Stimulated activated CD8-positive, alpha-beta memory T cell treated with anti-CD3 and anti-CD28 coated beads, Interleukin-12 subunit alpha, Interleukin-12 subunit beta, amount 100 ng/mL, for 1 hour (primary cell): Measurements from ENCODE around the gene MYO7B.

Source experiments
- DNase-seq: peaks from one replicate; pipeline ENCODE4 v3.0.0-alpha.2; 2020; ENCODE audit warnings: low read depth

The MYO7B gene

GRCh38 chr2:127639111-127639474, 103.6 kb downstream of the MYO7B start:
- DNase-seq = no peak

DNA sequence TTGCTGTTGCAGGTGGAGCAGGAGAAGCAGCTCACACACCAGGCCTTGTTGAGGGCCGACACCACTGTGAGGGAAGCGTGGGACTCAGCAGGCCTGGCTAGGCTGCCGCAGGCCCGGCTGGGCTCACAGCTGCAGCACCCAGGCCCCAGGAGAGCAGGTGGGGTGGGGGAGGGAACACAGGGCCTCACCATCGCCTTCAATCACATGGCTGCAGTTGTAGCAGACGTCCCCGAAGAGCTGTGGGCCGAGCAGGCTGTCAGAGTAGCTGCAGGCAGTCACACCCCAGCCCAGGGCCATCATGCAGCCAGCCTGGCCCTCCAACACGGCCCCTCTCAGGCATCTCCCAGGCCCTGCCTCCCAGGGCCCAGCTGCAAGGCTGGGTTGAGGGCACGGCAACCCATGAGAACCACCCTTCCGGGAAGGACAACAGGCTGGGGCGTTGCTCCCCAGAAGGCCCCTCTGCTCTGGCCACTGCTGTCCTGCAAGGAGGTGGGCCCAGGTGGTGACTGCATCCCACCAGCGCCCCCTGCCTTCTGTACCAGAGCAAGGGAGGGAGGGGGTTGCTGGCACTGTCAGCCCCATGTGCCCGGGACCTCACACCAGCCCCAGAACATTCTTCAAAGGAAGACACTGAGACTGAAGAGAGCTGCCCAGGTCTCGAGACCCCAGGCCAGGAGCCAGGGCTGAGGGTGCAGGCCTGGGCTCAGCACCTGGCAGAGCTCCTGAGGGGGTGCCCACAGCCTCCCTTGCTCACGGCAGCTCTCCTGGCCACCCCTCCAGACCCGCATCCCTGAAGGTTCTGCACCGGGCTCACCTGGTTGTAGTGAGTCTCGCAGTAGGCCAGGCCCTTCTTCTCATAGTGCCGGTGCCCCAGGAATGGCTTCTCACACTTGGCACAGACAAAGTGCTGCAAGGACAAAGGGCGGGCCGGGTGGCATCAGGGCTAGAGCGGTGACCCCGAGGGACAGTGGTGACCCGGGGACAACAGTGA, 104.9 kb downstream of the MYO7B start:
- DNase-seq = no peak

DNA sequence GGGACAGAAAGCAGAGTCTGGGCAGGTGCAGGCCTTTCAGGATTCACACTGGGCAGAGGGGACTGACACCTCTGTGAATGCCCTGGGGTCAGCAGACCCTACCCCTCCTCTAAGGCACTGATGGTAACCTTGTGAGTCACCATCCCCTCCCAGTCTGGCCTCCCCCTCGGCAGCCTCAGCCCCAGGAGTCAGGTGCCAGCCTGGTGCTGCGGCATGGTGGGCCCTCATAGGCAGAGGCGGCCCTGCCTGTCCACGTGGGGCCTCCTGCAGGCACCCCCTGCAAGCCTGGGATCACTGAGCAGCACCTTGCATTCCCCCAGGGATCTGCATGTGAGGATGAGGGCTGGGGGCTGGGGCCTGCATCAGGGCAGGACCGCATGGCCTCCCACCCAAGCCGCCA, 105.7 kb downstream of the MYO7B start:
- DNase-seq = no peak

GRCh38 chr2:127641846-127642507, 106.5 kb downstream of the MYO7B start:
- peak; percentile 21 for DNase-seq

DNA sequence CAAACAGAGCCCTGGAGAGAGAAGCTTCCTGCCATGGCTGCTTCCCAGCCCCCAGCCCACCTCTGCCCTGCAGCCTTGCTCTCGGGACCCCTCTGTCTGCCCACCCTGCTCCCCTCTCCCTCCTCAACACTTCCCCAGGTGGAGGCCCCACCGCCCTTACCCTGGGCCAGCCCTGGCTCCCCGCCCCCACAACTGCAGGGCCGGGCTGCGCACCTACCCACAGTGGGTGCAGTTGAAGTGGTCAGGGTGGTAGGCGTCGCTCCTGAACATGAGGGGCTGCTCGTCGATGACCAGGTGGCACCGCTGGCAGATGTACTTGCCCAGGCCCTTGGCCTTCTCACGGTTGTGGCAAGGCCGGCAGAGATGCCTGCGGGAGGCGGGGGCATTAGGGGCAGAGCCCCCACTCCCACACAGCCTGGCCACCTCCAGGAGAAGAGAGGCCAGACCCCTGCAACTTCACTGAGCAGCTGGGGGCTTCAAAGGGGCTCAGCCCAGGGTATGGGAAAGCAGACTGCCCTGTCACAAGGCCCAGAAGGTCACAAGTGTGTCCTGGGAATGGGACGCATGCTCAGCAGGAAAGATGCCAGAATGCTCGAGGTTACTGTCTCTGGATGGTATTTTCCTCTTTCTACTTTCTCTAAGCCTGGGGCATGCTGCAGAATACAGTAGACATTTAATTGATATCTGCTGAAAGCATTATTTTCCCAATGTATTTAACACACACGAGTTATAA, 107.4 kb downstream of the MYO7B start:
- no peak for DNase-seq

DNA sequence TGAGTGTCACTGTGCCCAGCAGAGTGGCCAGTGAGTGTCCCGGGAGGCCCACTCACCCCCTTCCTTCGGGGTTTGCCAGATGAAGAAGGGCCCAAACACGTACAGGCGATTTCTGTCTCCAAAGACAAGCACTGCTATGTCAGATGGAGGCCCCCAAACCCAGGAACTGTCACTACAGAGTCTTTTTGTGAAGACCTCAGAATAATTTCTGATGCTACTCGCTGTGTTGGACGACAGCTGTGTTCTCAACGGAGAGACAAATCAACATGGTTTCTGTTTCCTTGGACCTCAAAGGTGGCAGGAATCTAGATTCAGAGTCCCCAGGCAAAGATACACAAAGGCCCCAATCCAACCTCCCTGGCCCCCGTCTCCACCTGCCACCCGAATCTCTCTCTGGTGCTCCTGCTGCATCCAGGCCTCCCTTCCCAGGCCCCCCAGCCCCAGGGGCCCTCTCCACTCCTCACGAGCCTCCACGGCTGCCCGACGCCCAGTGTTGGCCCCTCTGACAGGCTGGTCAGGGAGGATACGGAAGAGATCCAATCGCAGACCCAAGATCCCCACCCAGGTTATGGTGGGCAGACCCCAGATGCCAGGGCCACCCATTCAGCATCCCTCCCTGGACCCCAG, 108.1 kb downstream of the MYO7B start:
- DNase-seq = no peak

- no peak for DNase-seq
These were observed 108.9 kb downstream of the MYO7B start for GRCh38 chr2:127644066-127645025.

GRCh38 chr2:127645026-127645394, 109.5 kb downstream of the MYO7B start:
- no peak for DNase-seq

GRCh38 chr2:127645395-127646291, 110.2 kb downstream of the MYO7B start, which contains the start of gene GPR17:
TSS of gene GPR17 (plus strand) at chr2:127646153. CDS start at chr2:127650736, 4,583 bp downstream.
- DNase-seq = no peak

- DNase-seq = no peak
These were observed 111.2 kb downstream of the MYO7B start for GRCh38 chr2:127646487-127647241.

DNA sequence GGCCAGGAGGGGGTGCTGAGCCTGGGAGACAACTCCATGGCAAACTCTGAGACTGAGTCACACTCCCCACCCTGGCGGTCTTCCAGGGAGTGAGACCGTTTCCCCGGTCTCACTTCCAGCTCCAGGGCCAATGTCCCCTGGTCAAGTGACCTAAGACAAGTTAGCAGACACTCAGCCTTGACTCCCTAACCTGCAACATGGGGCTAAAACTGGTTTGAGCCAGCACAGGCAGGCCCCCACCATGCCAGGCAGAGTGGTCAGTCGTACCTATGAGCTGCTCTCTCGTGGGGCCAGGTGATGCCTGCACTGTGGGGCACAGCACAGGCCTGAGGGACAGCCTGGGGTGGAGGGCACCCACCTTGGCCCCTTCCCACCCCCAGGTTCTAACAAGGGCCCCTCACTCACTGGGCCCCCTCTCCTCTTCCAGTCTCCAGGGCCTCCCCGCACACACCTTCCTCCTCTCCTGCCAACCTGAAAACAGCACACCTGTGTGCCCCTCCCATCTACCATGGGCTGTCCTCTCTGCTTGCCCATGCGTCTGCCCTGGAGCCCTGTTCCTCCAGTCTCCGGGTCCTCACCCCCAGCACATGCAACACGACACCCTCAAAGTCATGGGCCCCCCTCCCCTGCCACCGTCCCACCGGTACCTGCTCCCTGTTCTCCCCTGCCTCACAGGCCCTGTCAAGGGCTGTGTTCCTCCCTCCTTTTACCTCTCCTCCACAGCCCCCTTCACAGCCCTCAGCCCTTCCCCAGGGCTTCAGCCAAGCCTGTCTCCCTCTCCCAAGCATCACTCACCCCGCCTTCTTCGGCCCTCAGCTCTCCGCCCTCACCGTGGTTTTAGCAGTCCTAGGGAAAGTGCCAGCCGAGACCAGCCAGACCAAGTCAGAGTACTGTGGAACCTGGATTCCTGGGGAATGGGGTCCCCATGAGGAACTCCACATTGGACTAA, 112.0 kb downstream of the MYO7B start:
- no peak for DNase-seq

DNA sequence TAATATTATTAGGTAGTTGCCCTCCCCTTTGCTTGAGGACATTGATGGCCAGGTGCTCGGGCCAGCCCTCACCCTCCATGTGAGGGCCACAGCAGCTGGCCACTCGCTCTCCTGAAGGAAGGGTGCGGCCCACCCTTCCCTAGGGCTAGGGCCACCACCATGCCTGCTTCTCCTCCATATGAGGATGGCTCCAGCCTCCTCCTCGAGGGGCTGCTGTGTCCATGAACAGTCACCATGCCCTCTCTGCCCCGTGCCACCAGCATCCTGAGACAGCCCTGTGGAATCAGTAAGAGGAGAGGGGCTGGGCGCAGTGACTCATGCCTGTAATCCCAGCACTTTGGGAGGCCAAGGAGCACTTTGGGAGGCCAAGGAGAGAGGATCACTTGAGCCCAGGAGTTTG, 112.8 kb downstream of the MYO7B start:
- DNase-seq = no peak

DNA sequence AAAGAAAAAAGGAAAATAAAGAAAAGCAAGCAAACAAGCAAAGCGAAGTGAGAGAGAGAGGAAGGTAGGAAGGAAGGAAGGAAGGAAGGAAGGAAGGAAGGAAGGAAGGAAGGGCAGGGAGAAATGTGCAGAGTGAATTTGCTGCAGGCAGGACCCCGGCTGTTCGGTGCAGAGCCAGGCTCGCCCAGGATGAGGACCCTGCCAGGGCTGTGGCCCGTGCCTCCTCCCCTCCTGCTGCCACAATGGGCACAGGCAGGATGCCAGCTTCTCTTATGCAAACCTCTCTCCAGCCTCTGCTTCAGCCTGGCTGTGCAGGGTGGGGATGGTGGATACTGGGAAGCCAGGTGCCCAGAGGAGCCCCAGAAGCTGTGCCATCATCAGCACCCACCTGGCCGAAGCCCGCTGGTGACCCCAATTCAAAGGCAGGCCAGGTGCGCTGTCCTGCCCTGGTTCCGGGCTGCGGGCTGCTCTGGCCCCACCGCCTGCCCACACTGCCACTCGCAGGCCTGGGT, 113.7 kb downstream of the MYO7B start:
- no peak for DNase-seq

GRCh38 chr2:127649684-127650040, 114.2 kb downstream of the MYO7B start:
- DNase-seq = peak; percentile 84

GRCh38 chr2:127650041-127650784, 114.7 kb downstream of the MYO7B start:
- DNase-seq = no peak

DNA sequence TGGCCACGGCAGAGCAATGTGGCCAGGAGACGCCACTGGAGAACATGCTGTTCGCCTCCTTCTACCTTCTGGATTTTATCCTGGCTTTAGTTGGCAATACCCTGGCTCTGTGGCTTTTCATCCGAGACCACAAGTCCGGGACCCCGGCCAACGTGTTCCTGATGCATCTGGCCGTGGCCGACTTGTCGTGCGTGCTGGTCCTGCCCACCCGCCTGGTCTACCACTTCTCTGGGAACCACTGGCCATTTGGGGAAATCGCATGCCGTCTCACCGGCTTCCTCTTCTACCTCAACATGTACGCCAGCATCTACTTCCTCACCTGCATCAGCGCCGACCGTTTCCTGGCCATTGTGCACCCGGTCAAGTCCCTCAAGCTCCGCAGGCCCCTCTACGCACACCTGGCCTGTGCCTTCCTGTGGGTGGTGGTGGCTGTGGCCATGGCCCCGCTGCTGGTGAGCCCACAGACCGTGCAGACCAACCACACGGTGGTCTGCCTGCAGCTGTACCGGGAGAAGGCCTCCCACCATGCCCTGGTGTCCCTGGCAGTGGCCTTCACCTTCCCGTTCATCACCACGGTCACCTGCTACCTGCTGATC, 115.4 kb downstream of the MYO7B start:
- DNase-seq = no peak

- no peak for DNase-seq
These were observed 115.9 kb downstream of the MYO7B start for GRCh38 chr2:127651381-127651809.
